ENCODE data around the gene ARL4C. TPM values are rescaled to one million over a fixed set of nuclear protein-coding genes. Genes with fewer than 3 reads are reported as not detected.
A peak's percentile ranks its signal among the peaks of the same experiment; 100 is the strongest.

ARL4C gene
- total RNA-seq, 2 donors from 2014 or later = 1.8 to 4.9 TPM

GRCh38 chr2:234488913-234489451, 7.9 kb downstream of the ARL4C start:
- Histone ChIP-seq H3K36me3 (no peaks in the 10 kb centered on the region), H3K27me3 (no peaks in the 10 kb centered on the region), H3K9me3 (no peaks in the 10 kb centered on the region), H3K4me1 (no peaks in the 10 kb centered on the region), H3K4me3 (no peak overlapping the region), H3K27ac (peak overlapping the region; percentile 49), H3K9ac (ENCODE audit: low read depth in 2 of 2, low read length in 2 of 2) (no peak overlapping the region)
- DNase-seq = no peak
- intact Hi-C loops (cut with DNase I) = no loop called here
- TF ChIP-seq, protein P1, sequence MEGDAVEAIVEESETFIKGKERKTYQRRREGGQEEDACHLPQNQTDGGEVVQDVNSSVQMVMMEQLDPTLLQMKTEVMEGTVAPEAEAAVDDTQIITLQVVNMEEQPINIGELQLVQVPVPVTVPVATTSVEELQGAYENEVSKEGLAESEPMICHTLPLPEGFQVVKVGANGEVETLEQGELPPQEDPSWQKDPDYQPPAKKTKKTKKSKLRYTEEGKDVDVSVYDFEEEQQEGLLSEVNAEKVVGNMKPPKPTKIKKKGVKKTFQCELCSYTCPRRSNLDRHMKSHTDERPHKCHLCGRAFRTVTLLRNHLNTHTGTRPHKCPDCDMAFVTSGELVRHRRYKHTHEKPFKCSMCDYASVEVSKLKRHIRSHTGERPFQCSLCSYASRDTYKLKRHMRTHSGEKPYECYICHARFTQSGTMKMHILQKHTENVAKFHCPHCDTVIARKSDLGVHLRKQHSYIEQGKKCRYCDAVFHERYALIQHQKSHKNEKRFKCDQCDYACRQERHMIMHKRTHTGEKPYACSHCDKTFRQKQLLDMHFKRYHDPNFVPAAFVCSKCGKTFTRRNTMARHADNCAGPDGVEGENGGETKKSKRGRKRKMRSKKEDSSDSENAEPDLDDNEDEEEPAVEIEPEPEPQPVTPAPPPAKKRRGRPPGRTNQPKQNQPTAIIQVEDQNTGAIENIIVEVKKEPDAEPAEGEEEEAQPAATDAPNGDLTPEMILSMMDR (IDR thresholded peaks at IDR 0.05) = no peak

DNA sequence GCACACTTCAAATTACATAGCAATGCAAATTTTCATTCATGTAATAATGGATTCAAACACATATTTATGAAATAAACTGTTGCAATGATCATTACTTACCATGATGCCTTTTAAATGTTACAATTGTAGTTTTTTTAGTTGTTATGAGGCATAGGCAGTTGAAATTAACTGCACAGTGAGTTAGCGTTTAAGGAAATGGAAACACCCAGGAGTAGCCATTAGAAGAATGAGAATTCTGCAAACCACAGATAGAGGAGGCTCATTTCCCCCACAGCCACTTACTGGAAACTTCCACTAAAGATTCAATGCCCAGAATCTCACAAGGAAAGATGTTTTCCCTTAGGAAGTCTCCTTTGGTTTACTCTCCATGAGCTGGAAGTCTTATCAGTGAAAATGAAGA, 8.4 kb downstream of the ARL4C start:
- intact Hi-C loops (cut with DNase I) = no loop called here
- Histone ChIP-seq H3K9ac (ENCODE audit: low read depth in 2 of 2, low read length in 2 of 2) (no peak overlapping the region), H3K4me3 (no peak overlapping the region), H3K9me3 (no peaks in the 10 kb centered on the region), H3K27me3 (no peaks in the 10 kb centered on the region), H3K36me3 (no peaks in the 10 kb centered on the region), H3K4me1 (no peaks in the 10 kb centered on the region), H3K27ac (peak overlapping the region; percentile 19)
- no peak for DNase-seq
- TF ChIP-seq, protein P1 (IDR thresholded peaks at IDR 0.05) = no peak

DNA sequence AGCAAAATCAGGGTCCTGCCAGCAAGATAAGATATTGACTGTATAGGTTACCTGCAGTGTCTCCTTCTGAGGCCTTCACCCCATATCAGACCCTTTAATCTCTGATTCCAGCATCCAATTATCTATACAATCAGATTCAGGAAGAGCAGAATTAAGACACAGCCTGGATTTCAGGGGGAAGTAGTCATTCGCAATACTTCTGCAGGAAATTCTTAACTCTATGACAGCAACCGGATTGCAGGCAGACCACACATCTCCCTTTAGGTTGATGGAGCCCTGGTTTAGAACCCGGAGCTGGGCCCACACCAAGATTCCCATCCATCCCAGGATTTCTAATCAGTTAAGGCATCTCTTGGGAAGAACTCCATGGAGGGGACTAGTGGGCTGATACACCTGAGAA, 9.5 kb downstream of the ARL4C start:
- Histone ChIP-seq H3K4me3 (no peak overlapping the region), H3K9me3 (no peaks in the 10 kb centered on the region), H3K9ac (ENCODE audit: low read depth in 2 of 2, low read length in 2 of 2) (no peak overlapping the region), H3K4me1 (no peaks in the 10 kb centered on the region), H3K27me3 (no peaks in the 10 kb centered on the region), H3K36me3 (no peaks in the 10 kb centered on the region), H3K27ac (no peak overlapping the region)
- no peak for DNase-seq
- intact Hi-C loops (cut with DNase I) = no loop called here
- TF ChIP-seq, protein P1 (IDR thresholded peaks at IDR 0.05) = no peak

DNA sequence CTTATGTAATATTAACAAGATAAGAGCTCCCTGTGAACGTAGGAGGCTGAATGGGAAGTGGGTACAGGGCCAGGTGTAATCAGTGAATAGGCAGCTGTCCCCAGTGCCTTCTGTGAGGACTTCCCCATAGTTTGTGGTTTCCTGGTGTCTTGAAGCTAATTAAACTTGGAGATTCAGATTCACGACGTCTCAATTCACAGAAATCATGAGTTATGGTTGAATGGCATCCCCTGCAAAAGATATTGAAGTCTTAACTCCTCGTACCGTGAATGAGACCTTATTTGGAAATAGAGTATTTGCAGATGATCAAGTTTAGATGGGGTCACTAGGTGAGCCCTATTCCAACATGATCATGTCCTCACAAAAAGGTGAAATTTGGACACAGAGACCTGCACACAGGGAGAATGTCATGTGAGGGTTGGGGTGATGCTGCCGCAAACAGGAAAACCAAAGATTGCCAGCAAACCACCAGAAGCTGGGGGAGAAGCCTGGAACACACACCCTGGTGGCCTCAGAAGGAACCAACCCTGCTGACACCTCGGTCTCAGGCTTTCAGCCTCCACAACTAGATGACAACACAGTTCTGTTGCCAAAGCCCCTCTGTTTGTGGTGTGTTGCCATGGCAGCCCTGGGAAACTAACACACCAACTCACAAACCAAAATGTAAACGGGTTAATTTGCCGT, 13.2 kb downstream of the ARL4C start:
- Histone ChIP-seq H3K27ac (no peak overlapping the region), H3K27me3 (no peaks in the 10 kb centered on the region), H3K9ac (ENCODE audit: low read depth in 2 of 2, low read length in 2 of 2) (no peak overlapping the region), H3K9me3 (no peaks in the 10 kb centered on the region), H3K4me1 (no peaks in the 10 kb centered on the region), H3K4me3 (no peak overlapping the region), H3K36me3 (no peaks in the 10 kb centered on the region)
- intact Hi-C loops (cut with DNase I) = no loop called here
- peak; percentile 25 for DNase-seq
- TF ChIP-seq, protein P1 (IDR thresholded peaks at IDR 0.05) = no peak

DNA sequence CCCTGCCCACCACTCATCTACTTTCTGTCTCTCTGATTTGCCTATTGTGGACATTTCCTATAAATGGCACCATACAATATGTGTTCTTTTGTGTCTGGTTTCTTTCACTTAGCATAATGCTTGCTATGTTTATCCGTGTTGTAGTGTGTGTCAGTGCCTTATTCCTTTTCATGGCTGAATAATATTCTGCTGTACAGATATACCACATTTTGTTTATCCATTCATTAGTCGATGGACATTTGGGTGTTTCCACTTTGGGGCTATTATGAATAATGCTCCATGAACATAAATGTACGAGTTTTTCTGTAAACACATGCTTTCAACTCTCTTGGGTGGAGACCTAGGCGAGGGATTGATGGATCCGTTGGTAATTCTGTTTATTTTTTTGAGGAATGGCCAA, 15.6 kb downstream of the ARL4C start:
- DNase-seq = no peak
- Histone ChIP-seq H3K36me3 (no peaks in the 10 kb centered on the region), H3K4me3 (no peak overlapping the region), H3K9ac (ENCODE audit: low read depth in 2 of 2, low read length in 2 of 2) (no peak overlapping the region), H3K27me3 (no peaks in the 10 kb centered on the region), H3K4me1 (no peaks in the 10 kb centered on the region), H3K9me3 (no peaks in the 10 kb centered on the region), H3K27ac (no peak overlapping the region)
- TF ChIP-seq, protein P1 (IDR thresholded peaks at IDR 0.05) = no peak
- intact Hi-C loops (cut with DNase I) = no loop called here
